HG03558 (cell line): ENCODE measurements around the gene PKNOX1.
"Not testable (repeated sequence)": the region's sequence is repeated elsewhere in the genome, so short reads cannot be mapped to it uniquely, and the experiment has no call there.

Experiments used
- ATAC-seq: cut with Tn5 transposase; IDR thresholded peaks from one replicate; pipeline ENCODE4 v1.9.1; 2021; ENCODE audit warnings: moderate number of reproducible peaks; ENCODE audit not compliant: unreplicated experiment; ENCODE audit errors: extremely low read depth

PKNOX1 gene

DNA sequence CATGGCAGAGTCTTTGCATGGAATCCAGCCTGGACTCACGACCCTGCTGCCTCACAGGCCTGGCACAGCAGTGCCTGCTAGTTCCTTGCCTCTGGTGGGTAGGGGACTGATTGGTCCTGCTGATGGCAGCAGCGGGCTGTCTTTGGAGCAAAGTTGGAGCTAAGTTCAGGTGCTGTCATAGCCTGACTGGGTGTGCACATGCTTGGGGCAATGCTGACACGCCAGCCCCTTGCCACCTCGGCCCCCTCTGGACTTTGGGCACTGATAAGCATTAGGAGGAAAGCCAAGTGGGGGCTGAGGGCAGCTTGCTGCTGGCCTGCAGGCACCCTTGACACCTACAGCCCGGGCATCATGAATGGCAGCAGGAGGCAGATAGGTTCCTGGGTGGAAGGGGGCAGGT, 67.8 kb downstream of the PKNOX1 start:
- not testable (repeated sequence) for ATAC-seq

DNA sequence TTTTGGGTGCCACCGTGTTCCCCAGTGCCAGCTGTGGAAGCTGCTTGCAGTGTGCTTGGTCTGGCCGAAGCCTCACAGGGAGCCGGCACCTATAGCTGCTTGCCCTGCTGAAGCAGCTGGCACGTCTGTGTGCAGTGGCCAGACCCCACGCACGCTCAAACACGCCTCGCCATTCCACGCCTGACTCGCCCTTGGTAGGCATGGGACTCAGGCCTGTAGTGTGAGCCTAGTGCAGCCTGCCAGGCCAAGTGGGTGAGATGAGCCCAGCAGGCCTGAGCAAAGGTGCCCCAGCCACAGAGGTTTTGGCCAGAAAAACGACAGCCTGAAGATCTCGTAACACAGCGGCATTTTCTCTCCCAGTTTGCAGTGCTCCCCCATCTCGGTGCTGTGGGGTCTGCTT, 68.9 kb downstream of the PKNOX1 start:
- not testable (repeated sequence) for ATAC-seq

DNA sequence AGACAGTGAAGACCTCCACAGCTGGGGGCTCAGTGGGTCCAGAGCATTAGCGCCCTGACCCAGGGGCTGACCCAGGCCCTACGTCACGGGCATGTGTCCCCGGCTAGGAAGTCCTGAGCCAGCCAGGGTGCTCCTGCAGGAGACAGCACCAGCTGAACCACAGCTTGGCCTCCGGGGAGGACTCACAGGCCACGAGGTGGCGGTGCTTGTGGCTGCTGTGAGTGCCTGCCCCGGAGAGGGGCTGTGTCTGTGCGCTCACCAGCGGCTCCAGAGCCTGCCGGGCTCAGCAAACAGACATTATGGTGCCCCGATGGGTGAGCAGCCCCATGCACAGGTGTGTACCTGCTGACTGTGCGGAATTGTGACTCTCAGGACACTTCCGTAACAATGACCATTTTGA, 70.2 kb downstream of the PKNOX1 start:
- not testable (repeated sequence) for ATAC-seq

GRCh38 chr21:43045165-43045875, 71.0 kb downstream of the PKNOX1 start:
- not testable (repeated sequence) for ATAC-seq

DNA sequence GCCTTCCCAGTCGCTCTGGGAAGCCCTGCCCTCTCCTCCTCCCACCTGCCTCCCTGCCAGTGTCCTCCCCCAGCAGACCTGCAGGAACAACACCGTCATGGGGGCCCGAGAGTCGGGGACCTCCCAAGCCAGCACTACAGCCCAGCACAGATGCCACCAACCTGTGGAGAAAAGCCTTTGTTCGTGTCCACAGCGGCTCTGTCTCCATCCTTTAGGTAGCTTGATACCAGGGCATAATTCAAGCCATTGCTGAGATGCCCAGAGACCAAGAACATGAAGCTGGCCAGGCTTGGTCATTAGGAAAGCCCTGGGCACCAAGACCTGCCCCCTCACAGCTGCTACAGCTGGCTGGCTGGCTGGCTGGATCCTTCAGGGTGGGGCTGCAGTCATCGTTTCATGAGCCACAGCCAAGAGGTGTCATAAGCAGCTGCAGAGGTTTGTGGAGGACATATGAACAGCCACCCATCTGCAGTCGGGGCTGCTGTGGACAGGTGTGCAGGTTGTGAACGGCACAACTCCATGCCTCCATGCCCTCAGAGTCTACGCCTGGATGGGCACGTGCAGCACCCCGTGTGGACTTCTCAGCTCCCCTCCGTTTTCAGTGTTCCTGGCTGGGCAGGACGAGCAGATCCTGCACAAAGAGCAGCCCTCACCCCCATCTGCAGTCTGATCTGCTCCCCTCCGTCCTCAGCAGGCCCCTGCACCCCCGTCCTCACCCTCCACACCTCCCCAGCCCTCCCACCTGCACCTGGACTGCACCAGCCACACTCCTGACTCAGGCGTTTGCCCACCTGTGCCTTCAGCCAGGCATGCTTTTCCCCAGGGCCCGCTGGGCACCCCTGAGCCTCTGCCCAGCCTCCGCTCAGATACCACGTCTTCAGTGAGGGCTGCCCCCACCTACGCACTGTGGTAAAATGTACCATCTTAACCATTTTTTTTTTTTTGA, 71.8 kb downstream of the PKNOX1 start:
- ATAC-seq = not testable (repeated sequence)

- not testable (repeated sequence) for ATAC-seq
Measured at GRCh38 chr21:43053112-43053511, 78.8 kb downstream of the PKNOX1 start.

DNA sequence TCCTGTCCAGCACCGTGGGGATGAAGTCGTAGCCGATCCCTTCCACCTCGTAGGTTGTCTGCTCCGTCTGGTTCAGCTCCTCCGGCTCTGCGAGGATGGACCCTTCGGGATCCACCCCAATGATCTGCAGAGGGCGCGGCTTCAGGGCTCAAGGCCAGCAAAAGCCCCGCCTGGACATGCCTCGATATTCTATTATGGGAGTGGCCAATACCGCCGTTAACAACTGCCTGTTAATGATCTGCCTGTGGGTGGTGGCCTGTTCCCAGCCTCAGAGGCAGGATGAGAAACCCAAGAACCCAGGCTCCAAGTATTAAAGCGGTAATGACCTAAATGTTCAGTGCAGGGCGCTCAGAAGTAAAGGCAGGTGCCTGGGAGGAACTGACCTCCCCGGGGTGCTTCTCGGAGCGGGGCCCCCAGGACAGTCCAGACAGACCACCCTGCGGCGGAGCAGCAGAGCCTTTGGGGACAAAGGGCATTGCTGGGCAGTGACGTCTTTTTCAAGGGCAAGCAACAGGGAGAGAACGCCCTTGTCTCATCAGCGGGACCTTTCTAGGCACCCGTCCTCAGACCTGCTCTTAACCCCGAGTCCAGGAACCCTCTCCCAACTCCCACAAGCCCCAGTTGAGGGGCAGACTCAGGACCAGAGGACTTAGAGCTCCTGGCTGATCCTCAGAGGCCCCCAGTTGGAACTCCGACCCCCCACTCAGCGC, 88.7 kb downstream of the PKNOX1 start:
- ATAC-seq = not testable (repeated sequence)

DNA sequence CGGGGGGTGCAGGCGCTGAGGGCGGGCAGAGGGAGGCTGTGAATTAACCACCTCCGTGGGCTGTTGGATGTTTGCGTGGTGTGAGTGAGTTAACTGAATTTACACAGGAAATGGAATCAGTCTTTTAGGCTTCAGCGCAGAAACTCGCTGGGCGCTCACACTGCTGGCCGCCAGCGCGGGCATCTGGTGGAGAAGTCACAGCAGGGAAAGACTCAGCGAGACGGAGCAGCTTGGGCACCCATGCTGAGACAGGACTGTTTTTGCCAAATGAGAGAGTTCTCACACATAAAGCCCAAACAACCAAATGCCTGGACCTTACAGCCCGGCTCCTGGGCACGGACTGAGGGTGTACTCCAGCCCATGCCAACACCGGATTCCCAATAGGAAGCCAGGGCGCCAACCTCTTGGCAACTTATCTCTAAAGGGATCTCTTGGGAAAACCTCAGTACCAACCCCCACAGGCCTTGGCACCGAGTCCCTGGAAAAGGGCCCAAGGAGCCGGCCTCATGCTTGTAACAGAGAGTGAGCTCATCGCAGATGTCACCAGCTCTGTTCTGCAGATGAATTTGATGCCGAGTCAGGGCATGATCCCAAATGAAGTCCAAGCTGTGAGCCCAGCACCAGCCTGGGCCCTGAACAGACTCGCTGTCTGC, 90.0 kb downstream of the PKNOX1 start:
- not testable (repeated sequence) for ATAC-seq

DNA sequence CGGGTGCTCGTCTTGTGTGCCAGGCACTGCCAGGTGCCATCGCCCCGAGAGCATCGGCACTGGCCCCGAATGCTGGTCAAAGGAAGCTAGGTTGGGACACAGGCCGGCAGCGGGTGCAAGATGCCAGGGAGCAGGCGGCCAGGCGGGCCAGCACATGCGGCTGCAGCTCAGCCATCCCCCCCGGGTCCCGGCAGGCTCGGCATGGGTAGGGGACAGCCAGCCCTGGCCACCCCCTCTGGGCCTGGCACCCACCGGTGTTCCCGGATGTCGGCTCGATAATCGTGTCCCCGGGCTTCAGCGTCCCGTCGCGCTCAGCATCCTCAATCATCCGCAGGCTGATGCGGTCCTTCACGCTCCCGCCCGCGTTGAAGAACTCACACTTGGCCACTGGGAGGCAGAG, 91.6 kb downstream of the PKNOX1 start:
- not testable (repeated sequence) for ATAC-seq

DNA sequence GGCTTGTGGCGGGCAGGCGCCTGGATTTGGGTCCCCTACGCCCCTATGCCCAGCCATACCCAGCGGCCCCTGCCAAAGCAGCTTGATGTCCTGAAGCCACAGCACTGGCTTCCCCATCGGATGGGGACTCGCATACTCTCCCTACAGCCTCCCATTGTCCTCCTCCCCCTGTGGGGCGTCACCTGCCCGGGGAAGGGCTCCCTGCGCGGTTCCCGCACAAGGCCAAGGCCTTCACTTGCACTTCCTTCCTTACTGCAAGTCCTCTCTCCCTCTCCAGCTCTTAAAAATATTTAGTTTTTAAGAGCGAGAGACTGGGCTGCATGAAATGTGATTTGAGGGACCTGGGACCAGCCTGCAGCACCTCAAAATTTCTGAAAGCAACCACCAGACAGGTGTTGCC, 92.3 kb downstream of the PKNOX1 start:
- not testable (repeated sequence) for ATAC-seq

DNA sequence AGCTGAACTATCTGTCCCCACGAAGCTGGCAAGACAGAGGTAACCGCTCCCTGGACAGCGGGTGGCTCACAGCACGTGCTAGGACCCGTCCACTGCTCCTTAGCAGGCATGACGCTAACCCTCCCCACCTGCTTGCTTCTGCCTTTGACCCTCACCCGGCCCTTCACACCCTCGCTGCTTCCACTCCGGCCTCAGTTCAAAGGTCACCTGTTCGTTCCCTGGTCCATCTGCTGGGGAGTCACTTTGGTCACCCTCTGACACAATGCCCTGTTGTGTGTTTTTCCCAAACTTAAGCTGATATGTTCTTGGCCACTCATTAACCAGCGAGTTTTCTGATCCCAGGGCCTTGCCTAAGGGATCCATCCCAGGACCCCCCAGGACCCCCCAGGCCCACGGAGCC, 93.7 kb downstream of the PKNOX1 start:
- ATAC-seq = not testable (repeated sequence)

GRCh38 chr21:43069682-43070081, 95.3 kb downstream of the PKNOX1 start:
- ATAC-seq = not testable (repeated sequence)

- not testable (repeated sequence) for ATAC-seq
Measured at GRCh38 chr21:43072742-43073141, 98.4 kb downstream of the PKNOX1 start.

DNA sequence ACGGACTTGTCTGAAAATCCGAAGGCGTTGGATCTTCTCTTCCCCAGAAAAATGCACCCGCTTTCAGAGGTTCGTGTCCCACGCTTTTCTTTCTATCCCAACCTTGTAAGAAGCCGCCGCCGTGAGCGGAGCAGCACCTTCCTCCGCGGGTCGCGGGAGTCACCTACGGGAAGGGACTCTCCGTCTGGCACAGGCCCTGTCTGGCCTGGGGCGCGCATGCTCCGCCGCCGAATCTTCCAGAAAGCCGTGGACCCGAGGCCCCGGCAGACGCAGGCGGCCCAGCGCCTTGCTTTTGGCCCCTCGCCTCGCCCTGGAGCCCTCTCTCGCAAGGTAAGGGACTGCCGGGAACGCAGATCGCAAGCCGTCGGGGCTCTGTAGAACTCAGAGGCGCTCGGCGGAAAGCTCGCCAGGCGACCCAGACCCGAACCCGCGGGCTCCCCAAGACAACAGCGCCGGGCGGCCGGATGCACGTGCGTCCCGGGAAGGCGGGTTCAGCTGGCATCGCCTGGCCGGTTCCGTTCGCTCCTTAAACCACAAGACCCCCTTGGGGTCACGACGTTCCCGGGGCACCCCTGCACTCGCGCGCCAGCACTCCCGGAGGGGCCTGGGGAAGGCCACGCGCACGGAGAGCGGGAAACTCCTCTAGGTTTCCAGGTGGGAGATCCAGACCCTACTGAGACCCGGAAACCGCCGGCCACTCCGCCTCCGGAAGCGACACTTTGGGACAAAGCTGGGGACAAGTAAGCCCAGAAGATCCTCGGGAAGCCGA, 100.2 kb downstream of the PKNOX1 start:
- not testable (repeated sequence) for ATAC-seq

DNA sequence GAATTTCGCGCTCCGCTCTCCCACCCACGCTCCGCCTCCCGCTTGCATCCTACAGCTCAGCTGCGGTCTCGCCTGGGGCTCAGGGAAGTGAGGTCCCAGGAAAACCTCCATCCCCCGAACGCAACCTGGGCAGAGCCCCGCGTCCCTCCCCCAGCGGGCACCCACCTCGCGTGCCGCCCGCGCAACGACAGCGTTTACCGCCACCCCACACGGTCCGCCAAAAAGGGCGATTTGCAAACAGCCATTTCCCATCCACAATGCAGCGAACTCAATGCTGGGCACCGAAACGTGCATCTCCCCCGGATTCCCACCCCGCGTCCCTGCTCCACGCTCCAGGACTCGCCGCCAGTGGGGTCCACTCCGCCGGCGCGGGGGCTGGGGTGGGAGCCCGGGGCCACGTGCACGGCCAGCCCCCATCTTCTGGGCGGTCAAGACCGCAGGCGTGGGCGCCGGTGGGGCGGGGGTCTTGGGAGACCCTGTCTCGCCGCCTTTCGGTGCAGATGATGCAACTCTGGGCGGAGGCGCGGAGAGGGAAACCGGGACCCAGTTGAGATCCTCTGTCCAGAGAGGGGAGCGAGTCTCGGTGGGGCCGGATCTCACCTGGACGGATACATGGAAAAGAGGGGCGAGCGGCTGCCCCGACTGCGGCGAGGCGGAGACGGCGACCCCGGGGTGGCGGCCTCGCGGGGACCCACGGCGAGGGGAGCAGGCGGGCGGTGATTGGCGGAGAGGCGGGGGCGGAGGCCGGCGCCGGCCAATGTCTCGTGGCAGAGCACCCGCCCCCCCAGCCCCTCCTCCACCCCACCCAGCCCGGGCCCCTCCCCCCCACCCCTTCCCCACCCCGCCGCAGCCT, 101.0 kb downstream of the PKNOX1 start, which contains the start of gene CBS:
Gene CBS (minus strand): TSS at position 666 of the 853 bp plus-strand sequence. CDS start 3,642 bp downstream, outside the sequence.
- ATAC-seq = not testable (repeated sequence)

GRCh38 chr21:43076023-43076637, 101.8 kb downstream of the PKNOX1 start:
- ATAC-seq = not testable (repeated sequence)

GRCh38 chr21:43076643-43077042, 102.3 kb downstream of the PKNOX1 start:
- not testable (repeated sequence) for ATAC-seq
